Measurements from ENCODE around the gene GPD1L.
"Not testable (repeated sequence)": the region's sequence is repeated elsewhere in the genome, so short reads cannot be mapped to it uniquely, and the experiment has no call there.

GPD1L gene

DNA sequence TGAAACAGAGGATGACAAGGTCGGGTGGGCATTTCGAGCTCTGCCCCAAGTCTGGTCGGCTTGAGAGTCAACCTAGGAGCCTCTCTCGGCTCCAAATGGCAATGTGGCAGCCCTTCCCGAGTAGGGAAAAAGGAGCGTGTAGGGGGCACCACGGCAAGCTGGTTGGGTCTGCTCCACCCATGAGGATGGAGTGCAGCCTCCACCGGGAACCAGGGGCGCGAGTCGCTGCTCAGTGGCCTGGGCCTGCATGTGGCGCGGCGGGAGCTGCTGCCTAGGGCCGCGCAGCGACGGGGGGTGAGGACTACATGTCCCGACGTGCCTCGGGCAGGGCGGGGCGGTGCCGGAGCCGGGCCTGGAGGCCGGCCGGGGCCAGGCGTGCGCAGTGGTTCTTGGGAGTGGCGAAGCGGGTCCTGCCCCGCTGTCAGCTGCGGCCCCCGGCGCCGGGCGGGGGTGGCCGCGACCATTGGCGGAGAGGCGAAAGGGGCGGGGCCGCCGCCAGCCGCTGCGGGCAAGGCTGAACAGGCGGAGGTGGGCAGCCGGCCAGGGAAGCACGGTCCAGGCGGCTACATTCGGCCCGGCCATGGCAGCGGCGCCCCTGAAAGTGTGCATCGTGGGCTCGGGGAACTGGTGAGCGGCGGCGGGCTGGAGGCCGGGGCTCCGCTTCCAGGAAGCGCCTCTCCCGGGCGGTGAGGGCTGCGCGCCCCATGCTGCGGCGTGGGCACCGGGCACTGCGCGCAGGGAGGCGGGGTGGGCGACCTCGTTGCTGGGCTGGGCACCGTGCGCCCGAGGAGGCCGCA, at the start of gene GPD1L:
Gene GPD1L (plus strand): TSS at position 489 of the 797 bp plus-strand sequence. CDS start 92 bp downstream, at position 581.
- peaks cover 33% of the 10 kb centered on the region for H3K4me1 ChIP-seq

DNA sequence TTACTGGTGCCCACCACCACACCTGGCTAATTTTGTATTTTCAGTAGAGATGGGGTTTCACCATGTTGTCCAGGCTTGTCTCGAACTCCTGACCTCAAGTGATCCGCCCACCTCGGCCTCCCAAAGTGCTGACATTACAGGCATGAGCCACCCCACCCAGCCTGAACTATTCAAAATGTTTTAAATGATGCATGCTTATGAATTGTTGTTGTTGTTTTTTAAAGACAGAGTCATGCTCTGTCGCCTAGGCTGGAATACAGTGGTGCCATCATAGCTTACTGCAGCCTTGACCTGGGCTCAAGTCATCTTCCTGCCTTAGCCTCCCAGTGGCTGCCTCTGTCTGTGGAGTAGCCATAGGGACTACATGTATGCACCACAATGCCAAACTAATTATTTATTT, 48.0 kb upstream of the GPD1L start:
- not testable (repeated sequence) for H3K4me2 ChIP-seq (ENCODE audit: low read length); H3K79me2 ChIP-seq; H3K4me1 ChIP-seq; H3K9ac ChIP-seq; H3K4me3 ChIP-seq (ENCODE audit: low read depth, low read length); H3K27ac ChIP-seq; H2AFZ ChIP-seq; H3K36me3 ChIP-seq (ENCODE audit: control insufficient read depth, insufficient read depth, low read length); H3K9me3 ChIP-seq (ENCODE audit: control insufficient read depth, low read length); H3K27me3 ChIP-seq (ENCODE audit: control insufficient read depth, insufficient read depth, low read length)

More for the DNA sequence above, at the start of gene GPD1L:
- H3K9ac ChIP-seq, result no peak within 1 kb of the TSS
- H2AFZ ChIP-seq, result peak within 1 kb of the TSS; percentile 94
- peaks cover 8% of the 10 kb centered on the region for H3K79me2 ChIP-seq
- no peaks in the 10 kb centered on the region for H3K27me3 ChIP-seq (ENCODE audit: control insufficient read depth, insufficient read depth, low read length)
- peak within 1 kb of the TSS; percentile 69 for H3K4me2 ChIP-seq (ENCODE audit: low read length)
- peak within 1 kb of the TSS; percentile 69 for H3K4me3 ChIP-seq (ENCODE audit: low read depth, low read length)
- no peaks in the 10 kb centered on the region for H3K9me3 ChIP-seq (ENCODE audit: control insufficient read depth, low read length)
- H3K36me3 ChIP-seq (ENCODE audit: control insufficient read depth, insufficient read depth, low read length), result no peaks in the 10 kb centered on the region
- peak within 1 kb of the TSS; percentile 69 for H3K27ac ChIP-seq
- no peak for TF ChIP-seq CTCF (IDR thresholded peaks at IDR 0.05)

DNA sequence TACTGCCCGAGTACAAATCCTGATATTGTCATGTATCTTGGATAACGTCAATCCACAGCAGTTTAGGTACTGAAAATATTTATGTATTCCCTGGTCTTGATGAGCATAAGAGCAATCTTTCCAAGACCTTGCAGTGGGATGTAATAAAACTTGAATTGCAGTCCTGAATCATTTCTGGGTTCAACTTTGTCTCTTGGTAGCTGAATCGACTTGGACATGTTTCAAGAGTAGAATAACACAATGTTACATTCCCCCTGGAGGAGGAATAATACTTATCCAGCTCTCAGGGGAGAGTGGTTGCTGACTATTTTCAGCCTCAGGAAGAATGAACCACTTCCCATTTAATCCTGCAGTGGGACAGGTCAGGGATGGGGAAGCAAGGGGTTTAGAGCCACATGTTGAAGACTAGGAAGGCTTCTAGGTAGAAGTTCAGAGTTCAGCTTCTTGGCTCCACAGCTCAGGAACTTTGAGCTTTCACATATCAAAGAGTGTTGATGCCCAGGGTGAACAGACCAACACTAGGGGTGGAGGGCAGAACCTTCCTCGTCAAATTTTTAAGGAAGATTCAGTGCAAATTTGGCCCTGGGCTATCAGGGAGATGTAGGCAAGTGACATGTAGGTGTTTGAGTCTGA, 43.4 kb upstream of the GPD1L start:
- H3K36me3 ChIP-seq (ENCODE audit: control insufficient read depth, insufficient read depth, low read length), result no peaks in the 10 kb centered on the region
- no peak overlapping the region for H3K4me3 ChIP-seq (ENCODE audit: low read depth, low read length)
- no peak overlapping the region for H3K9ac ChIP-seq
- H3K9me3 ChIP-seq (ENCODE audit: control insufficient read depth, low read length), result no peaks in the 10 kb centered on the region
- no peak for TF ChIP-seq CTCF (IDR thresholded peaks at IDR 0.05)
- H3K27me3 ChIP-seq (ENCODE audit: control insufficient read depth, insufficient read depth, low read length), result no peaks in the 10 kb centered on the region
- H3K27ac ChIP-seq, result no peak overlapping the region
- no peaks in the 10 kb centered on the region for H3K79me2 ChIP-seq
- H2AFZ ChIP-seq, result no peak overlapping the region
- no peak overlapping the region for H3K4me2 ChIP-seq (ENCODE audit: low read length)
- no peaks in the 10 kb centered on the region for H3K4me1 ChIP-seq

DNA sequence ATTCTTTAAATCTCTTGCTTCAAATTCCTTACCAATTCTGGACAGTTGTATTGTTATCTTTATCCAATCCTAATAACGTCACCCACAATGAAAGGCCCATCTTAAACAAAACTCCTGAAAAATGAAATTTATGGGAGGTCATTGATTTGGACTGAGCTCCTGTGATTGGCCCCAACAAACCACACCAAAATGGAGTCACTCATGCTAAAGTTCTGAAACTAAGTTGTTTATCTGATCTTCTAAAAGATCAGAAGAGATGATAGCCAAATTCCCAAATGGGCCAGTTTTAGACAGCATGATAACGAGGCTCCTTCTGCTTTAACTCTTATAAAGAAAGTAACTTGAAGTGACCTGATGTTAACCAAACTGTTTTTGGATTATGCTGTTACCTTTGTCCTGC, 39.7 kb upstream of the GPD1L start:
- H3K4me1 ChIP-seq, result no peaks in the 10 kb centered on the region
- no peak overlapping the region for H2AFZ ChIP-seq
- H3K36me3 ChIP-seq (ENCODE audit: control insufficient read depth, insufficient read depth, low read length), result no peaks in the 10 kb centered on the region
- H3K9ac ChIP-seq, result no peak overlapping the region
- no peak for TF ChIP-seq CTCF (IDR thresholded peaks at IDR 0.05)
- H3K4me2 ChIP-seq (ENCODE audit: low read length), result no peak overlapping the region
- no peaks in the 10 kb centered on the region for H3K9me3 ChIP-seq (ENCODE audit: control insufficient read depth, low read length)
- H3K27ac ChIP-seq, result no peak overlapping the region
- no peaks in the 10 kb centered on the region for H3K27me3 ChIP-seq (ENCODE audit: control insufficient read depth, insufficient read depth, low read length)
- H3K4me3 ChIP-seq (ENCODE audit: low read depth, low read length), result no peak overlapping the region
- no peaks in the 10 kb centered on the region for H3K79me2 ChIP-seq

DNA sequence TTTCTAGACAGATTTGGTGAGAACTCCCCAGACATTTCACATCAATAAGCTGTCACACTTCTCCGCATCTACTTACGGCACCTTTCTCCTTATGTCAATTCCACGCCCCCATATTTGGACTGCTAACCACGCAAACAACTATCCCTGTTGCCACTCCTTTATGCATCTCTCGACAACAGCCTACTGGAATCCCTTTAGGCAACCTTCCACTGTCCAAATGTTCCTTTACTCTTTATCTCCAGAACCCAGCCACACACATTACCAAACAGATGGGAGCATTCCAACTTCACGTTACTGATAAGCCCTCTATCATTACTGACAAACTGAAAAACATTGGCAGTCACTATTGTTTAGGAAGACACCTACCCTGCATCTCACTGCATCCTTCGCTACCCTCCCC, 32.2 kb upstream of the GPD1L start:
- H3K36me3 ChIP-seq (ENCODE audit: control insufficient read depth, insufficient read depth, low read length); H3K79me2 ChIP-seq; H3K27ac ChIP-seq; H3K27me3 ChIP-seq (ENCODE audit: control insufficient read depth, insufficient read depth, low read length); H3K4me1 ChIP-seq; H3K9me3 ChIP-seq (ENCODE audit: control insufficient read depth, low read length); H3K9ac ChIP-seq; H3K4me2 ChIP-seq (ENCODE audit: low read length); H2AFZ ChIP-seq; H3K4me3 ChIP-seq (ENCODE audit: low read depth, low read length): not testable (repeated sequence)

Data from parathyroid adenoma (tissue), 2 donors.